Raji (cell line): ENCODE measurements around the gene LRPPRC.

Experiments used
- POLR2A ChIP-seq: IDR thresholded peaks from 2 replicates; pipeline ENCODE4 v1.6.1; 2011; ENCODE audit warnings: low read depth, low read length, control low read depth; ENCODE audit not compliant: insufficient read depth

Gene LRPPRC

GRCh38 chr2:43897492-43897891 lies 98.3 kb downstream of the LRPPRC start:
- no peak for TF ChIP-seq POLR2A

GRCh38 chr2:43896906-43897305 lies 98.9 kb downstream of the LRPPRC start:
- TF ChIP-seq POLR2A = no peak

GRCh38 chr2:43894743-43895142 lies 101.0 kb downstream of the LRPPRC start:
- no peak for TF ChIP-seq POLR2A

GRCh38 chr2:43890855-43891254 lies 104.9 kb downstream of the LRPPRC start:
- no peak for TF ChIP-seq POLR2A

GRCh38 chr2:43889416-43889815 lies 106.4 kb downstream of the LRPPRC start:
- TF ChIP-seq POLR2A = no peak

- TF ChIP-seq POLR2A = no peak
These were observed 108.6 kb downstream of the LRPPRC start for GRCh38 chr2:43887176-43887575.

- TF ChIP-seq POLR2A = no peak
These were observed 110.6 kb downstream of the LRPPRC start for GRCh38 chr2:43885132-43885632.

- no peak for TF ChIP-seq POLR2A
These were observed 111.1 kb downstream of the LRPPRC start for GRCh38 chr2:43884689-43885088.

GRCh38 chr2:43882312-43882711 lies 113.5 kb downstream of the LRPPRC start:
- no peak for TF ChIP-seq POLR2A

GRCh38 chr2:43880952-43881351 lies 114.8 kb downstream of the LRPPRC start:
- TF ChIP-seq POLR2A = no peak

GRCh38 chr2:43880471-43880870 lies 115.3 kb downstream of the LRPPRC start:
- TF ChIP-seq POLR2A = no peak

- no peak for TF ChIP-seq POLR2A
These were observed 116.5 kb downstream of the LRPPRC start for GRCh38 chr2:43879261-43879660.

GRCh38 chr2:43877782-43878464 lies 117.9 kb downstream of the LRPPRC start:
- no peak for TF ChIP-seq POLR2A

GRCh38 chr2:43874776-43875451 lies 120.9 kb downstream of the LRPPRC start:
- TF ChIP-seq POLR2A = no peak

GRCh38 chr2:43872151-43872550 lies 123.6 kb downstream of the LRPPRC start:
- TF ChIP-seq POLR2A = no peak

- no peak for TF ChIP-seq POLR2A
These were observed 140.5 kb downstream of the LRPPRC start for GRCh38 chr2:43855292-43855691.

GRCh38 chr2:43854671-43855070 lies 141.1 kb downstream of the LRPPRC start:
- no peak for TF ChIP-seq POLR2A
